HepG2 (cell line): ENCODE results near the gene NF2. TPM values are rescaled to one million over a fixed set of nuclear protein-coding genes. Genes with fewer than 3 reads are reported as not detected.
A peak's percentile ranks its signal among the peaks of the same experiment; 100 is the strongest.

Experiments used
- AGO1 ChIP-seq: fragments of 200-400 bp; formaldehyde crosslinking; IDR thresholded peaks from 2 replicates; pipeline ENCODE4 v1.6.1; 2017; ENCODE audit warnings: mild to moderate bottlenecking, low read depth, low read length, moderate library complexity; ENCODE audit not compliant: poor library complexity, severe bottlenecking
- EZH2 ChIP-seq: conservative IDR thresholded peaks from 2 replicates; pipeline ENCODE4 v1.6.1; 2012; ENCODE audit warnings: mild to moderate bottlenecking, low read depth, low read length, moderate library complexity
- GATAD2A ChIP-seq: IDR thresholded peaks from 2 replicates; pipeline ENCODE4 v1.6.1; 2016
- HOXA7 ChIP-seq: sonication (generic); formaldehyde crosslinking; IDR thresholded peaks from 2 replicates; pipeline ENCODE4 v1.8.1; 2022; ENCODE audit warnings: mild to moderate bottlenecking, missing genetic modification reagents, moderate library complexity
- KAT7 ChIP-seq: IDR thresholded peaks from 2 replicates; pipeline ENCODE4 v1.6.1; 2018; ENCODE audit warnings: borderline replicate concordance, missing compliant biosample characterization
- KAT8 ChIP-seq: IDR thresholded peaks from 2 replicates; pipeline ENCODE4 v1.6.1; 2016; ENCODE audit warnings: missing genetic modification reagents, missing compliant biosample characterization
- MAFK ChIP-seq, 2 experiments: IDR thresholded peaks in 1 of 2; conservative IDR thresholded peaks in 1 of 2; 2 replicates each; pipeline ENCODE4 v1.6.1; 2011; ENCODE audit warnings: improper control_type of control experiment in 2 of 2, low read length in 2 of 2
- NAIF1 ChIP-seq: sonication (generic); formaldehyde crosslinking; IDR thresholded peaks from 2 replicates; pipeline ENCODE4 v1.5.0; 2020; ENCODE audit warnings: mild to moderate bottlenecking, missing genetic modification reagents, borderline replicate concordance
- NFIB ChIP-seq: sonication (generic); formaldehyde crosslinking; IDR thresholded peaks from 2 replicates; pipeline ENCODE4 v1.9.0; 2021; ENCODE audit warnings: missing genetic modification reagents, mild to moderate bottlenecking, borderline replicate concordance
- PPARG ChIP-seq: conservative IDR thresholded peaks from 2 replicates; pipeline ENCODE4 v1.6.1; 2016; ENCODE audit warnings: missing biosample characterization, missing genetic modification reagents
- SATB2 ChIP-seq: sonication (generic); formaldehyde crosslinking; IDR thresholded peaks from 2 replicates; pipeline ENCODE4 v1.5.0; 2020; ENCODE audit warnings: missing genetic modification reagents
- ZFP36L2 ChIP-seq: sonication (generic); formaldehyde crosslinking; IDR thresholded peaks from 2 replicates; pipeline ENCODE4 v1.4.0; 2020; ENCODE audit warnings: missing genetic modification reagents
- ZFP41 ChIP-seq: sonication (generic); formaldehyde crosslinking; IDR thresholded peaks from 2 replicates; pipeline ENCODE4 v1.4.0; 2020; ENCODE audit warnings: mild to moderate bottlenecking, missing genetic modification reagents, borderline replicate concordance
- ZNF549 ChIP-seq: sonication (generic); formaldehyde crosslinking; IDR thresholded peaks from 2 replicates; pipeline ENCODE4 v1.5.0; 2020; ENCODE audit warnings: missing genetic modification reagents
- ZNF773 ChIP-seq: sonication (generic); formaldehyde crosslinking; IDR thresholded peaks from 2 replicates; pipeline ENCODE4 v1.4.0; 2020; ENCODE audit warnings: missing genetic modification reagents, borderline replicate concordance
- ZSCAN30 ChIP-seq: sonication (generic); formaldehyde crosslinking; IDR thresholded peaks from 2 replicates; pipeline ENCODE4 v1.5.0; 2020; ENCODE audit warnings: mild to moderate bottlenecking, missing genetic modification reagents
- polyA plus RNA-seq, 8 experiments: library from polyadenylated mRNA; depleted of rRNA in 3 of 8; stranded (reverse) in 7 of 8; unstranded in 1 of 8; fragments of >200 nt; fragmentation: Illumina TruSeq in 4 of 8; extraction: Trizol in 4 of 8; gene quantifications; 2 replicates each; pipeline versions ENCODE4 v1.2.1 to v1.2.3, GENCODE V29; 2011 to 2016; ENCODE audit warnings: low read depth in 4 of 8, missing spikeins in 1 of 8, mixed read lengths in 1 of 8; ENCODE audit not compliant: insufficient read depth in 1 of 8
- total RNA-seq, 5 experiments: library from RNA; depleted of rRNA; stranded (reverse); fragments of >200 nt; fragmentation: Illumina TruSeq; extraction: Trizol; gene quantifications; 2 replicates each; pipeline ENCODE4 v1.2.3, GENCODE V29; 2016; ENCODE audit warnings: low read depth in 1 of 5
- TF ChIP-seq, protein P1 (sequence below): sonication (generic); formaldehyde crosslinking; IDR thresholded peaks from 2 replicates; pipeline ENCODE4 v1.8.0; 2022; ENCODE audit warnings: missing genetic modification reagents, mild to moderate bottlenecking, moderate library complexity, borderline replicate concordance
- TF ChIP-seq, protein P2 (sequence below): sonication (generic); formaldehyde crosslinking; IDR thresholded peaks from 2 replicates; pipeline ENCODE4 v1.5.0; 2020; ENCODE audit warnings: mild to moderate bottlenecking, missing genetic modification reagents
- TF ChIP-seq, protein P3 (sequence below): sonication (generic); formaldehyde crosslinking; IDR thresholded peaks from 2 replicates; pipeline ENCODE4 v1.5.0; 2020; ENCODE audit warnings: missing genetic modification reagents
- TF ChIP-seq, protein P4 (sequence below): sonication (generic); formaldehyde crosslinking; IDR thresholded peaks from 2 replicates; pipeline ENCODE4 v1.4.0; 2020; ENCODE audit warnings: missing genetic modification reagents

Gene NF2
- total and polyA plus RNA-seq, 2 of the 13 experiments (the other 11 are each of a cell fraction or from before 2014, with no cell fraction given) = 9.3 to 33.3 TPM

DNA sequence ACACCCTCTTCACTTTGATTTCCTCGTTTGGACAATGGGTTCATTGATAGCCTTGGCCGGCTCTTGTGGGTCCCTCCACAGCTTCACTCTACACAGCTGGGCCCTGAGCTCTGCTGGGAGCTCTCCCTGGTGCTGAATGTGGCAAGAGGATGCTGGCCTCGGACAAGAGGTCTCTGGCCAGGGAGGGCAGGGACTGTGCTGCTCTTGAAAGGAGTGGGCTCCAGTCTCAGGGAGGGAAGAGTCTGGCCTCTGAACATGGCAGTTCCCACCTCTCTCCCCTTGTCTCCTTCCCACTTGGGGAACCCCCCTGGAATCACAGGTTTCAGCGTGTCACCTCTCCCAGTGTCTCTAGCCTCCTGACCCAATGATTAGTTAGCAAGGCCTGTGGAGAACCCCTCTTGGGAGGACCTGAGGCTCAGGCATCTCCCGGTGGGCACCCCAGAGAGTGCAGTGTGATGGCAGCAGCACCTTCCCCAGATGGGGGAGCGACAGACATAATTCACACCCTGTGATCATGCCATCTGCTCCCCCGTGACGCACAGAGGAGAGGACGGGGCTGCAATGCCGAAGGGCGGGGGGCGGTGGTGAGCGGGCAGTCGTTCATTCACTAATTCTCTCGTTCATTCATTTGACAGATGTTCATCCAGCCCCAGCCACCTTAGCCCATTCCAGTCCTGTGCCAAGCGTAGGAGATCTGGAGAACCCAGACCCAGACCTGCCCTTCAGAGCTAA lies 113.5 kb downstream of the NF2 start (continued):
- TF ChIP-seq, protein P1, sequence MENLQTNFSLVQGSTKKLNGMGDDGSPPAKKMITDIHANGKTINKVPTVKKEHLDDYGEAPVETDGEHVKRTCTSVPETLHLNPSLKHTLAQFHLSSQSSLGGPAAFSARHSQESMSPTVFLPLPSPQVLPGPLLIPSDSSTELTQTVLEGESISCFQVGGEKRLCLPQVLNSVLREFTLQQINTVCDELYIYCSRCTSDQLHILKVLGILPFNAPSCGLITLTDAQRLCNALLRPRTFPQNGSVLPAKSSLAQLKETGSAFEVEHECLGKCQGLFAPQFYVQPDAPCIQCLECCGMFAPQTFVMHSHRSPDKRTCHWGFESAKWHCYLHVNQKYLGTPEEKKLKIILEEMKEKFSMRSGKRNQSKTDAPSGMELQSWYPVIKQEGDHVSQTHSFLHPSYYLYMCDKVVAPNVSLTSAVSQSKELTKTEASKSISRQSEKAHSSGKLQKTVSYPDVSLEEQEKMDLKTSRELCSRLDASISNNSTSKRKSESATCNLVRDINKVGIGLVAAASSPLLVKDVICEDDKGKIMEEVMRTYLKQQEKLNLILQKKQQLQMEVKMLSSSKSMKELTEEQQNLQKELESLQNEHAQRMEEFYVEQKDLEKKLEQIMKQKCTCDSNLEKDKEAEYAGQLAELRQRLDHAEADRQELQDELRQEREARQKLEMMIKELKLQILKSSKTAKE (CRISPR knock-in tag) = peak; percentile 51; the same call in 1 of the 2 replicates
- TF ChIP-seq ZFP36L2 (peak; percentile 96), ZNF549 (no peak), ZSCAN30 (CRISPR knock-in tag) (peak; percentile 80; the same call in 1 of the 2 replicates), MAFK (conservative IDR thresholded peaks at IDR 0.05 in 1 of 2, IDR thresholded peaks at IDR 0.05 in 1 of 2; ENCODE audit: low read length in 2 of 2) (no peak), ZNF773 (peak; percentile 57; the same call in 1 of the 2 replicates), SATB2 (peak; percentile 94; the same call in 1 of the 2 replicates), KAT8 (CRISPR knock-in tag) (peak; percentile 74), ZFP41 (no peak), NAIF1 (CRISPR knock-in tag) (peak; percentile 65; the same call in 1 of the 2 replicates), PPARG (CRISPR knock-in tag) (peak; percentile 74), AGO1 (no peak), KAT7 (no peak), EZH2 (no peak), NFIB (CRISPR knock-in tag) (no peak), HOXA7 (peak; percentile 71; the same call in 1 of the 2 replicates), GATAD2A (CRISPR knock-in tag) (peak; percentile 61)
- TF ChIP-seq, protein P2, sequence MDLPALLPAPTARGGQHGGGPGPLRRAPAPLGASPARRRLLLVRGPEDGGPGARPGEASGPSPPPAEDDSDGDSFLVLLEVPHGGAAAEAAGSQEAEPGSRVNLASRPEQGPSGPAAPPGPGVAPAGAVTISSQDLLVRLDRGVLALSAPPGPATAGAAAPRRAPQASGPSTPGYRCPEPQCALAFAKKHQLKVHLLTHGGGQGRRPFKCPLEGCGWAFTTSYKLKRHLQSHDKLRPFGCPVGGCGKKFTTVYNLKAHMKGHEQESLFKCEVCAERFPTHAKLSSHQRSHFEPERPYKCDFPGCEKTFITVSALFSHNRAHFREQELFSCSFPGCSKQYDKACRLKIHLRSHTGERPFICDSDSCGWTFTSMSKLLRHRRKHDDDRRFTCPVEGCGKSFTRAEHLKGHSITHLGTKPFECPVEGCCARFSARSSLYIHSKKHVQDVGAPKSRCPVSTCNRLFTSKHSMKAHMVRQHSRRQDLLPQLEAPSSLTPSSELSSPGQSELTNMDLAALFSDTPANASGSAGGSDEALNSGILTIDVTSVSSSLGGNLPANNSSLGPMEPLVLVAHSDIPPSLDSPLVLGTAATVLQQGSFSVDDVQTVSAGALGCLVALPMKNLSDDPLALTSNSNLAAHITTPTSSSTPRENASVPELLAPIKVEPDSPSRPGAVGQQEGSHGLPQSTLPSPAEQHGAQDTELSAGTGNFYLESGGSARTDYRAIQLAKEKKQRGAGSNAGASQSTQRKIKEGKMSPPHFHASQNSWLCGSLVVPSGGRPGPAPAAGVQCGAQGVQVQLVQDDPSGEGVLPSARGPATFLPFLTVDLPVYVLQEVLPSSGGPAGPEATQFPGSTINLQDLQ (CRISPR knock-in tag) = no peak
- TF ChIP-seq, protein P3, sequence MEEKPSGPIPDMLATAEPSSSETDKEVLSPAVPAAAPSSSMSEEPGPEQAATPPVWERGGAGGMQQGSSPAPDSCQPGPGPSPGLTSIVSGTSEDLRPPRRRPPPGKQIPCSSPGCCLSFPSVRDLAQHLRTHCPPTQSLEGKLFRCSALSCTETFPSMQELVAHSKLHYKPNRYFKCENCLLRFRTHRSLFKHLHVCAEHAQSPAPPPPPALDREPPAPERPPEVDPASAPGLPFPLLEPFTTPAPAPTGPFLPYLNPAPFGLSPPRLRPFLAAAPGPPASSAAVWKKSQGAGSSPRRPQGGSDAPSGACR (CRISPR knock-in tag) = no peak
- TF ChIP-seq, protein P4, sequence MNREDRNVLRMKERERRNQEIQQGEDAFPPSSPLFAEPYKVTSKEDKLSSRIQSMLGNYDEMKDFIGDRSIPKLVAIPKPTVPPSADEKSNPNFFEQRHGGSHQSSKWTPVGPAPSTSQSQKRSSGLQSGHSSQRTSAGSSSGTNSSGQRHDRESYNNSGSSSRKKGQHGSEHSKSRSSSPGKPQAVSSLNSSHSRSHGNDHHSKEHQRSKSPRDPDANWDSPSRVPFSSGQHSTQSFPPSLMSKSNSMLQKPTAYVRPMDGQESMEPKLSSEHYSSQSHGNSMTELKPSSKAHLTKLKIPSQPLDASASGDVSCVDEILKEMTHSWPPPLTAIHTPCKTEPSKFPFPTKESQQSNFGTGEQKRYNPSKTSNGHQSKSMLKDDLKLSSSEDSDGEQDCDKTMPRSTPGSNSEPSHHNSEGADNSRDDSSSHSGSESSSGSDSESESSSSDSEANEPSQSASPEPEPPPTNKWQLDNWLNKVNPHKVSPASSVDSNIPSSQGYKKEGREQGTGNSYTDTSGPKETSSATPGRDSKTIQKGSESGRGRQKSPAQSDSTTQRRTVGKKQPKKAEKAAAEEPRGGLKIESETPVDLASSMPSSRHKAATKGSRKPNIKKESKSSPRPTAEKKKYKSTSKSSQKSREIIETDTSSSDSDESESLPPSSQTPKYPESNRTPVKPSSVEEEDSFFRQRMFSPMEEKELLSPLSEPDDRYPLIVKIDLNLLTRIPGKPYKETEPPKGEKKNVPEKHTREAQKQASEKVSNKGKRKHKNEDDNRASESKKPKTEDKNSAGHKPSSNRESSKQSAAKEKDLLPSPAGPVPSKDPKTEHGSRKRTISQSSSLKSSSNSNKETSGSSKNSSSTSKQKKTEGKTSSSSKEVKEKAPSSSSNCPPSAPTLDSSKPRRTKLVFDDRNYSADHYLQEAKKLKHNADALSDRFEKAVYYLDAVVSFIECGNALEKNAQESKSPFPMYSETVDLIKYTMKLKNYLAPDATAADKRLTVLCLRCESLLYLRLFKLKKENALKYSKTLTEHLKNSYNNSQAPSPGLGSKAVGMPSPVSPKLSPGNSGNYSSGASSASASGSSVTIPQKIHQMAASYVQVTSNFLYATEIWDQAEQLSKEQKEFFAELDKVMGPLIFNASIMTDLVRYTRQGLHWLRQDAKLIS (CRISPR knock-in tag) = peak; percentile 85; the same call in 1 of the 2 replicates
